Inflammatory macrophage (primary cell): Measurements from ENCODE around the gene DNASE2.
"Not testable (repeated sequence)": the region's sequence is repeated elsewhere in the genome, so short reads cannot be mapped to it uniquely, and the experiment has no call there.

Source experiments
- DNase-seq, 2 donors: peaks; one replicate each; pipeline ENCODE4 v3.0.0-alpha.2; 2020 to 2022
- total RNA-seq, 18 experiments: gene quantifications; one replicate each; lab custom pipeline; 2026; ENCODE audit warnings: mixed read lengths in 6 of 18, inconsistent platforms in 2 of 18; lab: John Stamatoyannopoulos, UW

The DNASE2 gene, protein sequence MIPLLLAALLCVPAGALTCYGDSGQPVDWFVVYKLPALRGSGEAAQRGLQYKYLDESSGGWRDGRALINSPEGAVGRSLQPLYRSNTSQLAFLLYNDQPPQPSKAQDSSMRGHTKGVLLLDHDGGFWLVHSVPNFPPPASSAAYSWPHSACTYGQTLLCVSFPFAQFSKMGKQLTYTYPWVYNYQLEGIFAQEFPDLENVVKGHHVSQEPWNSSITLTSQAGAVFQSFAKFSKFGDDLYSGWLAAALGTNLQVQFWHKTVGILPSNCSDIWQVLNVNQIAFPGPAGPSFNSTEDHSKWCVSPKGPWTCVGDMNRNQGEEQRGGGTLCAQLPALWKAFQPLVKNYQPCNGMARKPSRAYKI
- total RNA-seq, result 35.3 to 204 (median 122) reads per million in 18 experiments

- peak; percentile 98 to 99 for DNase-seq
These were observed at the start of gene DNASE2 for GRCh38 chr19:12881172-12881808. TSS of gene DNASE2 (minus strand) at chr19:12881449. CDS start at chr19:12881375, 74 bp downstream.

- no peak for DNase-seq
These were observed 48.9 kb upstream of the DNASE2 start for GRCh38 chr19:12930002-12930645.

GRCh38 chr19:12924621-12925310 lies 43.5 kb upstream of the DNASE2 start:
- DNase-seq, result no peak

DNA sequence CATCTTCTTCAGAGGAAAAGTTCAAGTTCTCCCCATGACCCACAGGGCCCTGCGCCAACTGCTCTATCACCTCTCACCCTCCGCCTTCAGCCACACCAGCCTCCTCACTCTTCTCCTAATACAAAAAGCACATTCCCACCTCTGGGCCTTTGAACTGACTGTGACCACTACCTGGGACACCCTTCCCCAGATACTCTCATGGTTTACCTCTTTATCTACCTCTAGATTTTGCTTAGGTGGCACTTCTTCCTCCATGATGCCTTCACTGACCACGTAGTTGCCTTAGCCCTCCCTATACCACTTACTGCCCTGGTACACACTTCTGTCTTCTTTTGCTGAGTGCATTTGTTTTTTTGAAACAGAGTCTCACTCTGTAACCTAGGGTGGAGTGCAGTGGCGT lies 41.7 kb upstream of the DNASE2 start:
- no peak for DNase-seq

DNA sequence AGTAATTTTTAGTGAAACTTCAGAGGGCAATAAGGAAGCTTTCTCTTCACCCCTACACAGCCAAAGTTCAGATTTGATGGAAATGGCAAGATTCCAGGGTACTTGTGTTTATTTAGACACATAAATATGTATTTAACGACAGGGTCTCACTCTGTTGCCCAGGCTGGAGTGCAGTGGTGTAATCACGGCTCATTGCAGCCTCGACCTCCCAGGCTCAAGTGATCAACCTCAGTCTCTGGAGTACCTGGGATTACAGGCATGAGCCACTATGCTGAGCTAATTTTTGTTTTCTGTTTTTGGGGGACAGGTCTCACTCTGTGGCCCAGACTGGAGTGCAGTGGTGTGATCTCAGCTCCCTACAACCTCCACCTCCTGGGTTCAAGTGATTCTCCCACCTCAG lies 39.8 kb upstream of the DNASE2 start:
- DNase-seq, result no peak

DNA sequence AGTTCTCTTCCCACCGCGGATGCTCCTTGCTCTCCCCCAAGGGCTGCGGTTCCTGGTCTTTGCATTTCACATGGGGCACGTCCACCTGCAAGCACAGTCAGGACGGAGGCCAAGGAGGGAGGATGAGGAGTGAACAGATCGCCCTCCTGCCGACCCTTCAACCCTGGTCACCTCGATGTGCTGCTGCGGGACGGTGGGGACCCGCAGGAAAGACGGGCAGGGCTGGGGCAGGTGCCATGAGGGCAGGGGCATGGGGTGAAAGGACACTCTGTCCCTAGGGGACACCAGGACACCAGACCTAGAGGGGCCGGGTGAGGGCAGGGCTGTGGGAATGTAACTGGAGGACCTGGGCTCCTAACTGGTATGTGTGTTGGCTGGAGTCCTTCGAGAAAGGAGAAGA lies 37.0 kb upstream of the DNASE2 start:
- no peak for DNase-seq

DNA sequence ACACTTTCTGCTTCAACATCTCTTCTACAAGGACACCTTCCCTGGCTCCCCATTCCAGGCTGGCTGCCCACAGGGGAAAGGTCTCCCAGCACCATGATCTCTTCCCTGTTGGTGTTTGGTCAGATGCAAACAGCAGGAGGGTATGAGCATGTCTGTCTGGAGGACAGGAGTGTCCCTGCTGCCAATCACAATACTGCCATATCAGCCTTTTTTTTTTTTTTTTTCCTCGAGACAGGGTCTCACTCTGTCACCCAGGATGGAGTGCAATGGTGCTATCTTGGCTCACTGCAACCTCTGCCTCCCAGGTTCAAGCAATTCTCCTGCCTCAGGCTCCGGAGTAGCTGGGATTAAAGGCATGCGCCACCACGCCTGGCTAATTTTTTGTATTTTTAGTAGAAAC lies 34.6 kb upstream of the DNASE2 start:
- not testable (repeated sequence) for DNase-seq

DNA sequence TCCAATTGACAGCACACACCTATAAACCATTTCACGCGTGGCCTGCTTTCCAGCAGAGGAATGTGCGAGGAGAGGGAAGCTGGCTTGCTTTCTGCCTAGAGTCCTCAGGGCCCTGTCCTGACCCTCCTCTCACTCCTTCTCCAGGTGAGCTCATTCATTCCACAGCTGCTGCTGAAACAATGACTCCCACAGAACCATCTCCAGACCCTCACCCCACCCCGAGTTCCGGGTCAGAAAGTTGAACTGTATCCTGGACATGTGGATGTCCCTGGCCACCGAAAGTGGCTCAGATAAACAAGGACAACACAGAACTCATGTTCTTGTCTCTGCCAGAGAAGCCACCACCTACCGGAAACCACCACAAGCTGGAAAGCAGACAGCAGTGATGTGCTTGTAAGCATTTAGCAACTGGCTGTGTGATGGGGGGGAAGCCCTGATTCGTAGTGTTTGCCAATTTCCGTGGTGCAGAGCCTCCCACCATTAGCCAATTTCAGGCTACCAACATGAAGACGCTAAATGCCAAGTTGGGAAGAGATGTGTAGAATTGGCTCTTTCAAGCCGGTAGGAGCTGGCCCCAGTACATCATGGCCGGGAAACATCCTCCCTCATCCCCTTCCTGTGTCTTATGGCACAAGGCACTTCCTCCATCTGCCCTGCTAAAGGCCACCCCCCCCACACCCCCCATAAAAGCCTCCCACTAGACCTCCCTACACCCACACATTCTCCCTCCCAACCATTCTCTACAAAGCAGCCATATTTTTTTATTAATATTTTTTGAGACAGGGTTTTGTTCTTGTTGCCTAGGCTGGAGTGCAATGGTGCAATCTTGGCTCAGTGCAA lies 32.8 kb upstream of the DNASE2 start:
- peak; percentile 45 to 60 for DNase-seq

DNA sequence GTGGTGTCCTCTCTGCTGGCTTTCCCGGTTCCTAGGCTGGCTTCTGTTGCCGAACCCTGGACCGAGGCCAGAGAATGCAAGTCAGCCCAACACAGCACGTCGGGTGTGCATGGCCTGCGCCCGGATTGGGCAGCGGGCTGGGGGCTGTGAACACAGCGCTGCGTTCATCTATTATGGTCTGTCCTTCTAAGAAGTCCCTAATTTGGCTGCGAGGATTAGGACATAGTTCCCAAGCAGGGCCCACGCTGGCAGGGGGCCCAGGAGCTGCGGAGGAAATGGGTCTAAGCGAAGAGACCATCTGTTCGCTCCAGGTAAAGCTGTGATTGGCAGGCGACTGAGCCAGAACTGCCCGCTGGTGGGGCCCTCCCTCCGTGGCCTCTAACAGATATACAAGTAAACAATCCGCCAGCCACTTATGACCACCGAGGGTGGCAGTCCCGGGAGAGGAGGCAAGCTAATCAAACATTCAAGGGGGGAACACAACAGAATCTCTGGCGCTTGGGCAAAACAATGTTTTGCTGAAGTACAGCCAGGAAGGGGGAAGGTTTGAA lies 31.8 kb upstream of the DNASE2 start:
- no peak for DNase-seq

DNA sequence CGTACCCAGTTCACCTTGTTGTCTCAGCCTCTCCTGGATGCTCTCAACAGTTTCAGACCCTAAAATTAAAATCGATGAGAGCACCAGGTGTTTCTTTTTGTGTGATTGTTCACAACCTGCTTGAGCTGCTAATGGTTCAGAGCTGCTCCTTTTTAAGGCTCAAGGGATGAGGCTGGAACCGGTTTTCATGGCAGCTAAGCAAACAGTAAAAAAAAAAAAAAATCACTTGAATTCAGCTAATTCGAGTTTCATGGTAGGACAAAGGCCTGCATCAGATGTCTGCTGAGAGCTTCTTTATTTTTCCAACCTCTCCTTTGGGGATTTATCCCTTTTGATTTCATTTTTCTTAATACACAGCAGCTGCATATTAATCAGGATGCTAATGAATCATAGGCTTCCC lies 31.3 kb upstream of the DNASE2 start:
- DNase-seq, result no peak

DNA sequence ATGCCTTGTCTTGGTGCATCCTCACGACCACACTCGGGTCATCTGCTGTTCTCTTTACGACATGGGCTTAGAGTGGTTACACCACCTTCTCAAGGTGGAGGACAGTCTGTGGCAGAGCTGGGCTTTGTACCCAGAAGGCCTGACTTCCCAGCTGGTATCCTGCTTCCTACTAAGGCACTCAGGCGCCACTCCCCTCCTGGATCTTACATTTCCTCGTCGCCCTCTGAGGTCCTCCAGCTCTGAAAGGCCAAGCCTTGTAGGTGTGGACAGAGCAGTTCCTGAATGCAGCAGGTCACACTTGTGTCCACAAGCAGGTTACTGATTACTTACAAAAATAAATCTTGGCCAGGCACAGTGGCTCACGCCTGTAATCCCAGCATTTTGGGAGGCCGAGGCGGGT lies 25.9 kb upstream of the DNASE2 start:
- DNase-seq, result no peak

- no peak for DNase-seq
These were observed 18.8 kb upstream of the DNASE2 start for GRCh38 chr19:12899891-12900518.

DNA sequence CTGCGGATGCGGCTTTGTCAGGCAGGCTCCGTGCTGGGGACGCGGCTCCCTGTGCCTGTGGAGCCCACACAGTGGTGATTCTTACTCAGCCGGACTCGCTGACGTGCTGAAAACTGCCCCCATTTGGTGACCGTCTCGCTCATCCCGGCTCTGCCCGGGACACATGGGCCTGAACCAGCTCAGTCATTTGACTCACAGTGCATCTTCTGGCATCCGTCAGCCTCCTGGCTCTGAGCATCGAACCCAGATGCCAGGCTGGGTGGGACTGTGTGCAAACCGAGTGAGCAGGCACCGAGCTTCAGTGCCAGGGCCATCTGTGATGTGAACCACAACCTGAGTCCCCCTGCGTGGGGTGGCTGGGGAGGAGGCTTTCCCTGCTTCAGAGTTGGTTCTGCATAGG lies 15.2 kb upstream of the DNASE2 start:
- DNase-seq, result no peak

- no peak for DNase-seq
These were observed 12.3 kb upstream of the DNASE2 start for GRCh38 chr19:12893582-12893981.

GRCh38 chr19:12891553-12892021 lies 10.3 kb upstream of the DNASE2 start:
- no peak for DNase-seq

DNA sequence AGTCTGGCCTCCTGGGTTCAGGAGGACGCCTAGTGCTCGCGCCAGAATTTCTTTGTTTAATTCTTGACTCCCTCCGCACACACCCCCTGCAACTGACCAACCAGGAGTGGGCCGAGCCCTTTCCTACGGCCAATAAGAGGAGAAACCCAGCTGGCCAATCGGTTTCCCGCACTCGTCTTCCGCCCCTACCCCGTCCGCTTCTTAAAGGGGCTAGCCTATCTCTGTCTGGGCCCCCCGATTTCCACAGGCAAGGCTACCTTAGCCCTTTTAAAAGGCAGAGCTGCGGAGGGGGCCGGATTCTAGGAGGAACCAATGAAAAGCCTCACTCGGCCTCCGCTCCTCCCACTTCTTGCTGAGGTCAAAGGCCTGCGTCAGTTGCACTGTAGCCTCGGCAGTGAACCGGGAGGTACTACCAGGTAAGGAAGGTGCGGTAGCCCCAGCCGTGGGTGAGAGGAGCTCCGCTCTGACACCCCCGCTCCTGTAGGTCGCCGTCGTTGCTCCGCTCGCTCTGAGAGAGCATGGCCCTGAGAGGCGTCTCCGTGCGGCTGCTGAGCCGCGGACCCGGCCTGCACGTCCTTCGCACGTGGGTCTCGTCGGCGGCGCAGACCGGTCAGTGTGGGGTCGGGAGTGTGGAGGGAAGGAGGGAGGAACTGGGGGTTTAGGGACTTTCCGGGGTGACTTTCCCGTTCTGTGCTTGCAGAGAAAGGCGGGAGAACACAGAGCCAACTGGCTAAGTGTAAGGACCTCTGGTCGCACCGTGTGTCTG lies 9.7 kb upstream of the DNASE2 start, which contains the start of gene GCDH:
Gene GCDH (plus strand): TSS at position 374 of the 766 bp plus-strand sequence. CDS start 145 bp downstream, at position 519.
- DNase-seq, result peak; percentile 99

DNA sequence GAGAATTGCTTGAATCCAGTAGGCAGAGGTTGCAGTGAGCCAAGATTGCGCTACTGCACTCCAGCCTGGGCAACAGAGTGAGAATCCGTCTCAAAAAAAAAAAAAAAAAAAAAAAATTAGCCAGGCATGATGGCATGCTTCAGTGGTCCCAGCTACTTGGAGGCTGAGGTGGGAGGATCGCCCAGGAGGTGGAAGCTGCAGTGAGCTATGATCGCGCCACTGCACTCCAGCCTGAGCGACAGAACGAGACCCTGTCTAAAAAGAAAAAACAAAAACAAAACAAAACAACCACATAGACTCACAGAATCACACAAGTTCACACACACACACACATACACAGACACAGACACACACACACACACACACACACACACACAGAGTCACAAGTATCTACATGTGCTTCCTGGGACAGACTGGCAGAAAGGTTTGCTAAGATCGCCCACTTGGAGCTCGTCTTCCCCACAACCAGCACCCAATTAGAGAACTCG lies 9.1 kb upstream of the DNASE2 start:
- DNase-seq, result not testable (repeated sequence)

DNA sequence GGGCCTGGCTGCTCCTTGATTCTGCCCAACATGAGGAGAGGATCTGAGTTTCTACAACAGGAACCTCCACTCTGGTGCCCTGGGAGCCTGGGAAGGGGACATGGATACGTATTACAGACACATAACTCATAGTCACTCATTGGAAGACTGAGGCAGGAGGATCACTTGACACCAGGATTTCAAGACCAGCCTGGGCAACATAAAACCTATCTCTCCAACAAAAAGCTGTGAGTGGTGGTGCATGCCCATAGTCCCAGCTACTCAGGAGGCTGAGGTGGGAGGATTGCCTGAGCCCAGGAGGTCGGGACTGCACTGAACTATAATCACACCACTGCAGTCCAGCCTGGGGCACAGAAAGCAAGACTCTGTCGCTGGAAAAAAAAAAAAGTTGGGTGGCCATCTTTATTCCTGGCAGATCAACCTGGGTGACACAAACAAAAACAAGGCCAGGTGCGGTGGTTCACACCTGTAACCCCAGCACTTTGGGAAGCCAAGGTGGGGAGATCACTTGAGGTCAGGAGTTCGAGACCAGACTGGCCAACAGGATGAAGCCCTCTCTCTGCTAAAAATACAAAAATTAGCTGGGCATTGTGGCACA lies 6.9 kb upstream of the DNASE2 start:
- DNase-seq, result no peak

DNA sequence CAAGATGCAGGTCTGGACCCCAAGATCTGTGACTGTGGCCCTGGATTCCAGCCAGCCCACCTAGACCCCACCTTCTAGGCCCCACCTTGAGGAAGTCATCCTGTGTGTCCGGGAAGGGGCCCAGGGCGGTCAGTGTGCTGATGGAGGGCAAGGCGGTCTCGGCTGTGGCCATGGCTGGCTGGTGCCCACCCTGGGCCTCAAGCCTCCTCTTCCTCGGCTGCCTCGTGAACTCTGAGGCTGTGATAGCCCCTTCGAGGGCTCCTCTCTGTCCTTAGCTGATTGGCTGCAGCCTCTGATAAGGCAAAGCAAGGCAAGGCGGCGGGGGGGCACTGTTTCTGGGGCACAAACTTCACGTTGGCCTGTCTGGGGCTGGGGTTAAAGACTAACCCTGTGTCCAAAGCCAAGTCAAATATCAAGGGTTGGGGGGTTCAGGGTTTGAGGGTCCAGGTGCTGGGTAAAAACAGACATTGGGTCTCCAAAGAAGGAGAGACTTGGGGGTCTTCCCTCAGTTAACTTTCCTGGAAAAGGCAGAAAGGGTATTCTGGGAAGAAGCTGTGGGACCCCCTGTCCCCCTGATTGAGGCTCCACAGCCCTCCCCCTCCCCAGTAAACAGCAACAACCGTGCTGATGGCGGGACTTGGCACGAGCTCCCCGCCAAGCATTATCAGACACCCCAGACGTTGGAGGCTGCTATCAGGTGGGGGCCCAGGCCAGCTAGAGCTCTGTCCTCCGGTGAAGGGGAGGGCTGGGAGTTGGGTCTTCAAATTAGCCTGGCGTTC lies 5.9 kb upstream of the DNASE2 start, which contains the start of gene KLF1:
Gene KLF1 (minus strand): TSS at position 233 of the 779 bp plus-strand sequence. CDS start 61 bp downstream, at position 172.
- no peak for DNase-seq
